Transverse colon (tissue), 4 donors: Measurements from ENCODE around the gene DHX40. TPM values are rescaled to one million over a fixed set of nuclear protein-coding genes. Genes with fewer than 3 reads are reported as not detected.
"Not testable (repeated sequence)": the region's sequence is repeated elsewhere in the genome, so short reads cannot be mapped to it uniquely, and the experiment has no call there.

ENCODE experiments used
- DNase-seq: peaks from one replicate; pipeline ENCODE4 v3.0.0-alpha.2; 2019
- H3K27ac ChIP-seq, 4 donors: fragments of 200-600 bp; sonication (generic); 2 replicates each; pipeline ENCODE4 v1.5.1; 2016 to 2018; ENCODE audit warnings: inconsistent platforms in 4 of 4
- H3K27me3 ChIP-seq: fragments of 200-600 bp; sonication (generic); 2 replicates; pipeline ENCODE4 v1.5.1; 2017; ENCODE audit warnings: inconsistent platforms
- H3K36me3 ChIP-seq, 4 donors: fragments of 200-600 bp; sonication (generic); 2 replicates each; pipeline ENCODE4 v1.5.1; 2017 to 2019; ENCODE audit warnings: inconsistent platforms in 4 of 4
- H3K4me1 ChIP-seq, 4 donors: fragments of 200-600 bp; sonication (generic); 2 replicates each; pipeline ENCODE4 v1.5.1; 2017 to 2020; ENCODE audit warnings: inconsistent platforms in 4 of 4
- H3K4me3 ChIP-seq, 4 donors: fragments of 200-600 bp; sonication (generic); 1 replicate in 1 of 4; 2 replicates in 3 of 4; pipeline versions ENCODE4 v1.5.1 to v1.6.1; 2017 to 2019; ENCODE audit warnings: inconsistent platforms in 4 of 4
- H3K9me3 ChIP-seq, 2 donors: fragments of 200-600 bp; sonication (generic); 2 replicates each; pipeline ENCODE4 v1.5.1; 2017 to 2019; ENCODE audit warnings: inconsistent platforms in 2 of 2
- CTCF ChIP-seq, 5 experiments: fragments of 200-600 bp in 3 of 5; fragments of 450-650 bp in 2 of 5; sonication (generic) in 3 of 5; IDR thresholded peaks; 1 replicate in 2 of 5; 2 replicates in 3 of 5; pipeline ENCODE4 v1.5.1; 2016 to 2017; ENCODE audit warnings: antibody characterized with exemption in 5 of 5, inconsistent platforms in 3 of 5, mild to moderate bottlenecking in 2 of 5, moderate library complexity in 1 of 5
- EP300 ChIP-seq: sonication (generic); formaldehyde crosslinking; IDR thresholded peaks from one replicate; pipeline ENCODE4 v1.6.1; 2017; ENCODE audit warnings: antibody characterized with exemption, low read depth
- POLR2A ChIP-seq: fragments of 450-650 bp; IDR thresholded peaks from one replicate; pipeline ENCODE4 v1.6.1; 2016; ENCODE audit warnings: antibody characterized with exemption, mild to moderate bottlenecking, moderate library complexity
- POLR2AphosphoS5 ChIP-seq, 3 donors: sonication (generic); formaldehyde crosslinking; IDR thresholded peaks; one replicate each; pipeline ENCODE4 v1.6.1; 2016; ENCODE audit warnings: antibody characterized with exemption in 3 of 3
- WGBS, 2 donors: methylation state at CpG; one replicate each; pipeline ENCODE4 v1.1.5; 2018; ENCODE audit warnings: low coverage in 1 of 2; 5-methylcytosine and 5-hydroxymethylcytosine counted together
- in situ Hi-C, 4 donors: fragments of 200-750 bp; cut with MboI; loops; one replicate each; pipeline versions ENCODE4 v1.15.0 to v1.15.1; 2017; ENCODE audit warnings: low sequenced_read_pairs in 3 of 4, low pct_ligation_motif_present in 1 of 4, low pct_unique_long_range_greater_than_20kb in 1 of 4
- intact Hi-C: fragments of 100-400 bp; cut with DNase I; formaldehyde crosslinking; loops from one replicate; pipeline ENCODE4 v1.15.1; 2023; ENCODE audit warnings: low total_unique reads
- total RNA-seq, 4 donors: library from RNA; depleted of rRNA; stranded (reverse); fragments of >200 nt; gene quantifications; one replicate each; pipeline ENCODE4 v1.1.0, GENCODE V29; 2016

The DHX40 gene
- total RNA-seq, 4 donors from 2014 or later, result 6.0 to 30.2 (median 15.2) TPM

GRCh38 chr17:59520251-59520650 is 45.2 kb upstream of the DHX40 start:
- no peak for DNase-seq
- H3K4me3 ChIP-seq, result no peak overlapping the region
- WGBS, 2 donors, result 60 to 81% methylated on average over 1 to 5 of the region's 5 CpGs
- no peak for TF ChIP-seq POLR2AphosphoS5 (IDR thresholded peaks at IDR 0.05)
- TF ChIP-seq EP300, result no peak
- no peak for TF ChIP-seq CTCF (IDR thresholded peaks at IDR 0.05)
- no peak for TF ChIP-seq POLR2A
- intact Hi-C loops (no loop called here), in situ Hi-C loops (no loop called here)
- H3K4me1 ChIP-seq, result peaks cover 2 to 11% (median 4%) of the 10 kb centered on the region in 4 donors
- H3K9me3 ChIP-seq, result no peaks in the 10 kb centered on the region
- H3K27me3 ChIP-seq, result no peaks in the 10 kb centered on the region
- no peaks in the 10 kb centered on the region for H3K36me3 ChIP-seq
- no peak overlapping the region for H3K27ac ChIP-seq

- intact Hi-C loops, result no loop called here
- Histone ChIP-seq H3K4me3 (no peak overlapping the region), H3K4me1 (peaks cover 2 to 11% (median 4%) of the 10 kb centered on the region in 4 donors), H3K9me3 (no peaks in the 10 kb centered on the region), H3K27ac (peak overlapping the region in 2 of 4 donors; percentile 35 to 52), H3K27me3 (no peaks in the 10 kb centered on the region), H3K36me3 (no peaks in the 10 kb centered on the region)
- peak; percentile 75 for DNase-seq
- 37 to 76% methylated on average over 6 to 12 of the region's 12 CpGs for WGBS, 2 donors
- peak; percentile 83 to 89 (median 88) for TF ChIP-seq CTCF (IDR thresholded peaks at IDR 0.05)
- TF ChIP-seq POLR2A, result no peak
- TF ChIP-seq POLR2AphosphoS5 (IDR thresholded peaks at IDR 0.05), result peak in 2 of 3 donors; percentile 42 to 62
- no peak for TF ChIP-seq EP300
- in situ Hi-C loops, result no loop called here
These were observed 43.8 kb upstream of the DHX40 start for GRCh38 chr17:59521465-59522126.

- in situ Hi-C loops, H3K27me3 ChIP-seq, H3K36me3 ChIP-seq, H3K27ac ChIP-seq, intact Hi-C loops, H3K4me3 ChIP-seq, H3K9me3 ChIP-seq, DNase-seq: not testable (repeated sequence)
- peaks cover 2 to 11% (median 4%) of the 10 kb centered on the region in 4 donors for H3K4me1 ChIP-seq
- 57 to 100% methylated on average over 1 to 3 of the region's 3 CpGs for WGBS, 2 donors
These were observed 40.5 kb upstream of the DHX40 start for GRCh38 chr17:59524930-59525329.

GRCh38 chr17:59525668-59526067 is 39.7 kb upstream of the DHX40 start:
- Histone ChIP-seq H3K9me3 (no peaks in the 10 kb centered on the region), H3K36me3 (no peaks in the 10 kb centered on the region), H3K4me1 (peaks cover 2 to 11% (median 4%) of the 10 kb centered on the region in 4 donors), H3K27ac (no peak overlapping the region), H3K4me3 (no peak overlapping the region), H3K27me3 (no peaks in the 10 kb centered on the region)
- TF ChIP-seq CTCF (IDR thresholded peaks at IDR 0.05) (no peak), POLR2A (no peak), POLR2AphosphoS5 (IDR thresholded peaks at IDR 0.05) (no peak), EP300 (no peak)
- no peak for DNase-seq
- 59 to 60% methylated on average over 2 of the region's 2 CpGs for WGBS, 2 donors
- intact Hi-C loops, result loop anchor here (1.0 kb wide), 1 partner anchor 45 kb away; no protein-coding TSS in a partner anchor
- in situ Hi-C loops, result no loop called here
